Uterus (tissue), 4 donors: ENCODE results near the gene GHR. TPM values are rescaled to one million over a fixed set of nuclear protein-coding genes. Genes with fewer than 3 reads are reported as not detected.

Source experiments
- DNase-seq, 2 donors: peaks; one replicate each; pipeline ENCODE4 v3.0.0-alpha.2; 2019 to 2020
- H3K27ac ChIP-seq, 2 donors: fragments of 200-600 bp; sonication (generic); 1 replicate in 1 of 2; 2 replicates in 1 of 2; pipeline ENCODE4 v1.5.1; 2016 to 2018
- H3K27me3 ChIP-seq, 2 donors: fragments of 200-600 bp; sonication (generic); one replicate each; pipeline ENCODE4 v1.5.1; 2018 to 2019; ENCODE audit warnings: control low read depth in 1 of 2
- H3K36me3 ChIP-seq, 2 donors: fragments of 200-600 bp; sonication (generic); one replicate each; pipeline ENCODE4 v1.5.1; 2019; ENCODE audit warnings: control low read depth in 1 of 2
- H3K4me1 ChIP-seq, 2 donors: fragments of 200-600 bp; sonication (generic); one replicate each; pipeline ENCODE4 v1.5.1; 2018 to 2019; ENCODE audit warnings: control low read depth in 1 of 2
- H3K4me3 ChIP-seq, 2 donors: fragments of 200-600 bp; sonication (generic); 1 replicate in 1 of 2; 2 replicates in 1 of 2; pipeline ENCODE4 v1.5.1; 2018 to 2019; ENCODE audit warnings: mild to moderate bottlenecking in 1 of 2
- H3K9me3 ChIP-seq, 2 donors: fragments of 200-600 bp; sonication (generic); one replicate each; pipeline ENCODE4 v1.5.1; 2019; ENCODE audit warnings: control low read depth in 1 of 2
- POLR2A ChIP-seq, 2 donors: fragments of 450-650 bp; IDR thresholded peaks; one replicate each; pipeline ENCODE4 v1.6.1; 2016; ENCODE audit warnings: antibody characterized with exemption in 2 of 2, mild to moderate bottlenecking in 1 of 2, moderate library complexity in 1 of 2
- intact Hi-C: fragments of 100-400 bp; cut with DNase I; formaldehyde crosslinking; loops from one replicate; pipeline ENCODE4 v1.15.1; 2023; ENCODE audit warnings: low total_unique reads
- total RNA-seq, 4 donors: library from RNA; depleted of rRNA in 3 of 4; stranded (reverse); fragments of >200 nt in 3 of 4; gene quantifications; one replicate each; pipeline versions ENCODE4 v1.1.0 to v1.2.4, GENCODE V29; 2014 to 2023
- TF ChIP-seq, protein P1 (sequence below), 4 experiments: fragments of 200-600 bp in 2 of 4; fragments of 450-650 bp in 2 of 4; sonication (generic) in 2 of 4; IDR thresholded peaks; one replicate each; pipeline ENCODE4 v1.5.1; 2016 to 2019; ENCODE audit warnings: antibody characterized with exemption in 4 of 4, mild to moderate bottlenecking in 2 of 4, moderate library complexity in 1 of 4
- donor health status: DM: yes; HTN: yes; CAD: no.

GHR gene
- total RNA-seq, 4 donors from 2014 or later: 1.8 to 19.7 (median 5.6) TPM

DNA sequence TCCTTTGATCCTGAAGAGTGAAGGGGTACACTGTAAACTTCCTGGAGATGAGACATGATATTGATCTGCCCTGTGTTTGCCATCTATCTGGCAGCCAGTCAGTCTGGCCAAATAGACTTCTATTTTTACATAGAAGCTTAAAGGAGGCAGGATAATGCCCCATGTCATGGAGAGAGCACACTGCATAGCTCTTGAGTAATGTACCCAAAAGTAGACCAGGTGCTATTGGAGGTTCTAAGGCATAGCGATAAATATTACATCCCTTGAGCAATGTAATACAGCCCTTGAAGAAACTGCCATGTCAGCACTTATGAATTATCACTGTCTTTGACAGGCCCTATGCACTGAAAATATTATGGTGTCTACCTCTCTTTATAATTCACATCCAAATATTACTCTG is 131.8 kb downstream of the GHR start:
- TF ChIP-seq, protein P1, sequence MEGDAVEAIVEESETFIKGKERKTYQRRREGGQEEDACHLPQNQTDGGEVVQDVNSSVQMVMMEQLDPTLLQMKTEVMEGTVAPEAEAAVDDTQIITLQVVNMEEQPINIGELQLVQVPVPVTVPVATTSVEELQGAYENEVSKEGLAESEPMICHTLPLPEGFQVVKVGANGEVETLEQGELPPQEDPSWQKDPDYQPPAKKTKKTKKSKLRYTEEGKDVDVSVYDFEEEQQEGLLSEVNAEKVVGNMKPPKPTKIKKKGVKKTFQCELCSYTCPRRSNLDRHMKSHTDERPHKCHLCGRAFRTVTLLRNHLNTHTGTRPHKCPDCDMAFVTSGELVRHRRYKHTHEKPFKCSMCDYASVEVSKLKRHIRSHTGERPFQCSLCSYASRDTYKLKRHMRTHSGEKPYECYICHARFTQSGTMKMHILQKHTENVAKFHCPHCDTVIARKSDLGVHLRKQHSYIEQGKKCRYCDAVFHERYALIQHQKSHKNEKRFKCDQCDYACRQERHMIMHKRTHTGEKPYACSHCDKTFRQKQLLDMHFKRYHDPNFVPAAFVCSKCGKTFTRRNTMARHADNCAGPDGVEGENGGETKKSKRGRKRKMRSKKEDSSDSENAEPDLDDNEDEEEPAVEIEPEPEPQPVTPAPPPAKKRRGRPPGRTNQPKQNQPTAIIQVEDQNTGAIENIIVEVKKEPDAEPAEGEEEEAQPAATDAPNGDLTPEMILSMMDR (IDR thresholded peaks at IDR 0.05): no peak
- no peak for TF ChIP-seq POLR2A (IDR thresholded peaks at IDR 0.05)
- intact Hi-C loops: no loop called here
- Histone ChIP-seq H3K27me3 (no peaks in the 10 kb centered on the region), H3K27ac (no peak overlapping the region), H3K4me1 (no peaks in the 10 kb centered on the region), H3K4me3 (no peak overlapping the region), H3K9me3 (no peaks in the 10 kb centered on the region), H3K36me3 (no peaks in the 10 kb centered on the region)
- DNase-seq: no peak

DNA sequence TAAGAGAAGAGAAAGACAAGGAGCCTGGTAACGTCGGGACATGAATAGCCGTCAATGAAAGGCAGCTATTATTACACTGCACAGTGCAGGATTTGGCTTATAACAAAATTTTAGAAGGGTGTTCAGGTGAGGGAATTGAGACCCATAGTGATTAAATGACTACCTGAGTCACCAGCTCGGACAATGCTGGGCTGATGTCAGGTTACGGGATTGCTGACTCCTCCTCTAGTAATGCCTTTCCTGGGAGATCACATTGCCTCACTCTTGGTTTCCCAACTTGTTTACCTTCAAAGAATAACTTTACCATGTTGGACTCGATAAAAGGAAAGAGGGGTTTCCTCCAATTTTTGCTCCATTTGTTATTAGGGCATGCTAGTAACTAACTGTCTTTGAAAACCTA is 132.6 kb downstream of the GHR start:
- Histone ChIP-seq H3K9me3 (no peaks in the 10 kb centered on the region), H3K27ac (no peak overlapping the region), H3K27me3 (no peaks in the 10 kb centered on the region), H3K4me1 (no peaks in the 10 kb centered on the region), H3K36me3 (no peaks in the 10 kb centered on the region), H3K4me3 (no peak overlapping the region)
- DNase-seq: no peak
- TF ChIP-seq, protein P1 (IDR thresholded peaks at IDR 0.05): no peak
- no peak for TF ChIP-seq POLR2A (IDR thresholded peaks at IDR 0.05)
- intact Hi-C loops: no loop called here

DNA sequence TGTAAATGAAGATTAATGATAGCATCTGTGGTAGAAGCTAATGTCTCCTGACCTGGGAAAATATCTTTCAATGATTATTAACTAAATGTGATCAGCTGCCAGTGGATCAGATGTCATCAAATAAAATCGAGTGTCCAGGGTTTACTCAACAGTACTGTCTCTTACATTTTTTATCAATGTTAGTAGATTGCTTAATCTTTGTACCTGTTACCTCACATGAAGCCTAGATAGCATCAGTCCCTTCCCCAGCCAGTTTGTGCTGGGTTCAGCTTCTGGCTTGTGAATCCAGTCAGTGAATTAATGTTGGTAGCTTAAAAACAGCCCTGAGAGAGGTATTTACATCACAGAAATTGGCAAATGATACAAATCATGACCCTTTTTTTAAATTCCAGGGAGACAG is 134.4 kb downstream of the GHR start:
- Histone ChIP-seq H3K4me1 (no peaks in the 10 kb centered on the region), H3K27me3 (no peaks in the 10 kb centered on the region), H3K36me3 (no peaks in the 10 kb centered on the region), H3K4me3 (no peak overlapping the region), H3K27ac (no peak overlapping the region), H3K9me3 (no peaks in the 10 kb centered on the region)
- intact Hi-C loops: no loop called here
- no peak for DNase-seq
- TF ChIP-seq, protein P1 (IDR thresholded peaks at IDR 0.05): no peak
- TF ChIP-seq POLR2A (IDR thresholded peaks at IDR 0.05): no peak

DNA sequence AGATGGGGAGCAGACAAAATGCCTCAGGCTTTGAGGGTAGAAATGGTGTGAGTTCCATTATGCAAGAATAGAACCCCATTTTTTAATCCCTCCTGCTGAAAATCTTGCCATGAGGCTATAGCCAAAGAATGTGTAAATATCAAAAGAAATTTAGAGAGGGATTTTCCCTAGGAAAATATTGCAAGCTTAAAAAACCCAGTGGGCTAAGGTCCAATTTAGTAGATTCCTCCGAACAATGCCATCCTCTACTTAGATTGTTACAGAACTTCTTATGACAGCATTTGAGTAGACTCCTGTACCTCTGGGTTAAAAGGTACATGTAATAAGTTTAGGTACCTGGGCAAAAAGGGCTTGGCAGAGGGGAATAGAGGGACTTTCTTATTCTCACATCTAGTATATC is 138.4 kb downstream of the GHR start:
- Histone ChIP-seq H3K9me3 (no peaks in the 10 kb centered on the region), H3K27me3 (no peaks in the 10 kb centered on the region), H3K27ac (no peak overlapping the region), H3K4me3 (no peak overlapping the region), H3K4me1 (no peaks in the 10 kb centered on the region), H3K36me3 (no peaks in the 10 kb centered on the region)
- intact Hi-C loops: no loop called here
- TF ChIP-seq, protein P1 (IDR thresholded peaks at IDR 0.05): no peak
- no peak for TF ChIP-seq POLR2A (IDR thresholded peaks at IDR 0.05)
- DNase-seq: no peak

DNA sequence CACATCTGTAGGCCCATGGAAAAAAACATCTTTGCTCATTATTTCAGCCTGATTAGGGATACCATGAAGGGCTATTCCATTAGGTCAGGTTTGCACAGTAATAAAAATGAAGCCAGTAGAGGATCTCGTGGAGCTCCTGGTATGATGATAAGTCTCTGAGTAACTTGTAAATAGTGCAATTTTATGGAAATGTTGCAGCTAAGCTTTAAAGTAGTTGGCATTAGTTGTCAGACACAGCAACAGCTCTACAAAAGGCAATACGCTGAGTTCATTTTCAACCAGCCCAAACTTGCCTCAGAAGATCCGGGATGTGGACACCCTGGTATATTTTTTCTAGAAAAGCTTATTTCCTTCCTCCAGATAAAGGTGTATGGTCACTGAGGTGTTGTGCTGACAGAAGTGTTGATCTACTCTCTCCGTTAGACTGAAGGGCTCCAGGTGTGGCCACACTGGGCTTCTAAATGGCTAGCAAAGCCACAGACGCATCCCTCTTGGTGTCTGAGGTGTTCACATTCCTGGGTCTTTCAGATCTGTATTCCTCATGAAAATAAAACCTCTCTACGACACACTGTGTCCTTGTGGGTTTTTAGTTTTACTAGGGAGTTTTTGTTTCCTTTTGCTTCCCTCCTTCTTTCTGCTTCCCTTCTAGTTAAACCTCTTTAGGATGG is 141.6 kb downstream of the GHR start:
- Histone ChIP-seq H3K4me1 (no peaks in the 10 kb centered on the region), H3K9me3 (no peaks in the 10 kb centered on the region), H3K36me3 (no peaks in the 10 kb centered on the region), H3K4me3 (no peak overlapping the region), H3K27ac (no peak overlapping the region), H3K27me3 (no peaks in the 10 kb centered on the region)
- TF ChIP-seq POLR2A (IDR thresholded peaks at IDR 0.05): no peak
- TF ChIP-seq, protein P1 (IDR thresholded peaks at IDR 0.05): no peak
- intact Hi-C loops: no loop called here
- no peak for DNase-seq
